HCT116 (cell line): ENCODE data around the gene CIAO1. TPM values are rescaled to one million over a fixed set of nuclear protein-coding genes. Genes with fewer than 3 reads are reported as not detected.

Experiments
- ATAC-seq: fragments of 200-7000 bp; cut with Tn5 transposase; 2 replicates; pipeline ENCODE4 v1.9.1; 2020; ENCODE audit warnings: mild to moderate bottlenecking, moderate library complexity
- BruUV-seq: library from RNA; stranded (reverse); fragments of 400-500 nt; replicated peaks from 2 replicates; lab custom pipeline; 2021; lab: Mats Ljungman, UMichigan
- CTCF ChIA-PET: fragments of 300-600 bp; sonication (Branson Sonifier 250); formaldehyde crosslinking; loops from one replicate; lab custom pipeline; 2021; ENCODE audit warnings: antibody characterized with exemption; lab: Charles Lee
- POLR2A ChIA-PET: fragments of 300-600, 350-600 bp; sonication (Branson Sonifier 250); formaldehyde crosslinking; loops from one replicate; lab custom pipeline; 2021; ENCODE audit warnings: antibody characterized with exemption; lab: Charles Lee
- RAD21 ChIA-PET, 2 experiments: fragments of 300-600 bp; sonication (Branson Sonifier 250); formaldehyde crosslinking; loops; one replicate each; lab custom pipeline; 2023; ENCODE audit warnings: low total read pairs in 2 of 2; ENCODE audit not compliant: uncharacterized antibody in 2 of 2, unreplicated experiment in 2 of 2, low non-redundant PET in 1 of 2; lab: Charles Lee
- DNase-seq: peaks from one replicate; pipeline ENCODE4 v3.0.0-alpha.2; 2010; ENCODE audit warnings: low read depth, low spot score
- H2AFZ ChIP-seq: fragments of 200-600 bp; shearing (Covaris generic), sonication (generic); 2 replicates; pipeline ENCODE4 v1.6.1; 2017; ENCODE audit warnings: low read depth, mixed run types, mixed read lengths, antibody characterized with exemption, low read length; ENCODE audit not compliant: poor library complexity, severe bottlenecking
- H3K27ac ChIP-seq: 2 replicates; pipeline ENCODE4 v1.5.1; 2012; ENCODE audit warnings: low read depth, low read length
- H3K27me3 ChIP-seq: fragments of 200-600 bp; sonication (generic); 2 replicates; pipeline ENCODE4 v1.6.1; 2016; ENCODE audit warnings: mixed run types, low read length, mixed read lengths; ENCODE audit not compliant: insufficient read depth
- H3K36me3 ChIP-seq, 2 experiments: fragments of 200-500 bp in 1 of 2; fragments of 200-600 bp in 1 of 2; sonication (Bioruptor generic) in 1 of 2; sonication (generic) in 1 of 2; 2 replicates each; pipeline versions ENCODE4 v1.5.1 to v1.6.1; 2014 to 2016; ENCODE audit warnings: low read length in 2 of 2, inconsistent platforms in 1 of 2, mixed read lengths in 1 of 2, mixed run types in 1 of 2; ENCODE audit not compliant: insufficient read depth in 2 of 2, control insufficient read depth in 1 of 2
- H3K4me1 ChIP-seq, 2 experiments: fragments of 200-600 bp in 1 of 2; sonication (generic) in 1 of 2; 2 replicates each; pipeline versions ENCODE4 v1.5.1 to v1.6.1; 2012 to 2017; ENCODE audit warnings: low read length in 2 of 2, inconsistent platforms in 1 of 2, mild to moderate bottlenecking in 1 of 2, mixed read lengths in 1 of 2, mixed run types in 1 of 2, moderate library complexity in 1 of 2; ENCODE audit not compliant: insufficient read depth in 2 of 2, control insufficient read depth in 1 of 2
- H3K4me2 ChIP-seq: fragments of 200-600 bp; sonication (generic); 2 replicates; pipeline ENCODE4 v1.6.1; 2017; ENCODE audit warnings: mixed run types, low read length, mixed read lengths
- H3K4me3 ChIP-seq, 2 experiments: fragments of 200-600 bp in 1 of 2; sonication (generic) in 1 of 2; replicated peaks in 1 of 2; 2 replicates each; pipeline ENCODE4 v1.5.1; 2011 to 2016; ENCODE audit warnings: low read length in 2 of 2, control low read depth in 1 of 2, low read depth in 1 of 2, mild to moderate bottlenecking in 1 of 2, mixed read lengths in 1 of 2, mixed run types in 1 of 2
- H3K79me2 ChIP-seq: fragments of 200-600 bp; sonication (generic); 2 replicates; pipeline ENCODE4 v1.6.1; 2017; ENCODE audit warnings: mild to moderate bottlenecking, mixed run types, low read length, moderate library complexity, mixed read lengths; ENCODE audit not compliant: insufficient read depth
- H3K9ac ChIP-seq: fragments of 200-600 bp; sonication (generic); 2 replicates; pipeline ENCODE4 v1.6.1; 2016; ENCODE audit warnings: low read length, mixed read lengths
- H3K9me2 ChIP-seq: fragments of 200-600 bp; sonication (generic), shearing (Covaris generic); 2 replicates; pipeline ENCODE4 v1.6.1; 2017; ENCODE audit warnings: mixed run types, mild to moderate bottlenecking, moderate library complexity; ENCODE audit not compliant: insufficient read depth
- H3K9me3 ChIP-seq, 2 experiments: fragments of 200-500 bp in 1 of 2; fragments of 200-600 bp in 1 of 2; sonication (Bioruptor generic) in 1 of 2; sonication (generic) in 1 of 2; 2 replicates each; pipeline ENCODE4 v1.6.1; 2014 to 2017; ENCODE audit warnings: low read length in 2 of 2, mixed read lengths in 2 of 2, inconsistent platforms in 1 of 2, low read depth in 1 of 2, mild to moderate bottlenecking in 1 of 2, mixed run types in 1 of 2, moderate library complexity in 1 of 2; ENCODE audit not compliant: control insufficient read depth in 1 of 2, insufficient read depth in 1 of 2
- H4K20me1 ChIP-seq: fragments of 200-600 bp; sonication (generic), shearing (Covaris generic); 2 replicates; pipeline ENCODE4 v1.6.1; 2017; ENCODE audit warnings: mixed run types, mild to moderate bottlenecking, moderate library complexity; ENCODE audit not compliant: insufficient read depth
- CBX3 ChIP-seq: IDR thresholded peaks from 2 replicates; pipeline ENCODE4 v1.6.1; 2012; ENCODE audit warnings: low read depth
- CEBPB ChIP-seq: IDR thresholded peaks from 2 replicates; pipeline ENCODE4 v1.6.1; 2012; ENCODE audit warnings: low read depth
- CTCF ChIP-seq, 3 experiments: fragments of 200-600 bp in 1 of 3; sonication (generic) in 1 of 3; IDR thresholded peaks in 2 of 3; conservative IDR thresholded peaks in 1 of 3; 2 replicates each; pipeline ENCODE4 v1.5.1; 2012 to 2017; ENCODE audit warnings: low read depth in 2 of 3, low read length in 2 of 3, antibody characterized with exemption in 1 of 3, borderline replicate concordance in 1 of 3, control low read depth in 1 of 3, mild to moderate bottlenecking in 1 of 3, mixed read lengths in 1 of 3, mixed run types in 1 of 3, moderate library complexity in 1 of 3; ENCODE audit not compliant: insufficient read depth in 1 of 3
- ELF1 ChIP-seq: IDR thresholded peaks from 2 replicates; pipeline ENCODE4 v1.6.1; 2012; ENCODE audit warnings: low read depth, borderline replicate concordance
- EZH2 ChIP-seq: fragments of 200-600 bp; sonication (generic); IDR thresholded peaks from 2 replicates; pipeline ENCODE4 v1.6.1; 2017; ENCODE audit warnings: antibody characterized with exemption, mixed run types
- EZH2phosphoT487 ChIP-seq: fragments of 200-600 bp; IDR thresholded peaks from 2 replicates; pipeline ENCODE4 v1.6.1; 2018; ENCODE audit warnings: antibody characterized with exemption, borderline replicate concordance
- FOSL1 ChIP-seq: IDR thresholded peaks from 2 replicates; pipeline ENCODE4 v1.6.1; 2012; ENCODE audit warnings: low read depth
- JUND ChIP-seq: IDR thresholded peaks from 2 replicates; pipeline ENCODE4 v1.6.1; 2012
- SIN3A ChIP-seq: IDR thresholded peaks from 2 replicates; pipeline ENCODE4 v1.6.1; 2012; ENCODE audit warnings: low read depth
- SP1 ChIP-seq: IDR thresholded peaks from 2 replicates; pipeline ENCODE4 v1.6.1; 2012; ENCODE audit warnings: low read depth
- SRF ChIP-seq: IDR thresholded peaks from 2 replicates; pipeline ENCODE4 v1.6.1; 2012; ENCODE audit warnings: low read depth
- TCF7L2 ChIP-seq: IDR thresholded peaks from 2 replicates; pipeline ENCODE4 v1.7.0; 2011; ENCODE audit warnings: borderline replicate concordance, inconsistent platforms; ENCODE audit not compliant: insufficient read depth, insufficient read length; ENCODE audit errors: extremely low read depth
- ZBTB33 ChIP-seq: IDR thresholded peaks from 2 replicates; pipeline ENCODE4 v1.6.1; 2011; ENCODE audit warnings: mild to moderate bottlenecking, low read length, moderate library complexity; ENCODE audit not compliant: insufficient replicate concordance; ENCODE audit errors: extremely low read depth
- ZFX ChIP-seq: fragments of 450-650 bp; IDR thresholded peaks from 2 replicates; pipeline ENCODE4 v1.6.1; 2017
- ZNF274 ChIP-seq: fragments of 200-500 bp; sonication (Bioruptor generic); IDR thresholded peaks from 2 replicates; pipeline ENCODE4 v1.6.1; 2014; ENCODE audit warnings: mild to moderate bottlenecking, low read depth, low read length, inconsistent platforms
- intact Hi-C: fragments of 100-400 bp; cut with micrococcal nuclease; formaldehyde crosslinking; loops from 2 replicates; pipeline ENCODE4 v1.10.0; 2022
- total RNA-seq: library from RNA; stranded (reverse); gene quantifications from one replicate; pipeline ENCODE4 v1.2.1, GENCODE V29; 2021; ENCODE audit not compliant: unreplicated experiment
- TF ChIP-seq, protein P1 (sequence below): IDR thresholded peaks from 2 replicates; pipeline ENCODE4 v1.6.1; 2012

The CIAO1 gene
- total RNA-seq, 1 experiment from 2014 or later, result 76.8 TPM

DNA sequence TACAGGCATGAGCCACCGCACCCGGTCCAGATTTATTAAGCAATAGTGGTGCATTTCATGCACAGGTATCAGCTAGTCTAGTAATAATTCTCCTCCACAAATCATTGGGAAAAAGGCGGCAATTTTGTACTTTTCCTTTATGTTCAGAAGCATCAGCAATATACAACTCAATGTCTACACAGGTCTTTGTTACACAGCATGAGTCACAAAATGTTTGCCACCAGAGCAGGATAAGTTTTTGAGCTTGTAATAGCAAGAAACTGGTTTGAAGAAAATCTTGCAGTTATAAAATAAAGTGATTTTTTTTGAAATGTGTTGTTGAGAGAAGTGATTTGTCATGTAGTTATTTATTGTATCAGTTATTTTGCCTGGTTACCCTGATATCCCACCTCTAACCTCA lies 54.3 kb downstream of the CIAO1 start (continued):
- TF ChIP-seq CTCF (IDR thresholded peaks at IDR 0.05 in 2 of 3, conservative IDR thresholded peaks at IDR 0.05 in 1 of 3; ENCODE audit: borderline replicate concordance in 1 of 3, insufficient read depth in 1 of 3, low read depth in 2 of 3, low read length in 2 of 3), result no peak
- no peak for TF ChIP-seq ZNF274
- no peak for TF ChIP-seq JUND
- no peak for TF ChIP-seq SRF
- TF ChIP-seq CBX3, result no peak
- TF ChIP-seq SIN3A, result no peak
- no peak for TF ChIP-seq SP1
- TF ChIP-seq EZH2phosphoT487, result no peak
- TF ChIP-seq EZH2, result no peak
- no peak for TF ChIP-seq ELF1
- TF ChIP-seq ZFX, result no peak
- TF ChIP-seq, all 23 proteins: peak for 0

- no peaks in the 10 kb centered on the region for H3K9me2 ChIP-seq
- peak; percentile 37 for ATAC-seq
- H3K4me1 ChIP-seq, result peaks cover 13 to 43% of the 10 kb centered on the region in 2 experiments
- H3K9ac ChIP-seq, result peak overlapping the region; percentile 50
- ChIA-PET POLR2A (interaction anchor here (0.8 to 2.1 kb wide), 3 partner anchors 10 to 15 kb away, joined by 3 to 13 read pairs (median 6); partner anchors contain the start of gene NCAPH), RAD21 (interaction anchor here (0.6 to 0.9 kb wide), 3 partner anchors 12 to 233 kb away, joined by 3 to 4 read pairs (median 4); no protein-coding TSS in a partner anchor), CTCF (interaction anchor here (1.1 to 2.2 kb wide), 3 partner anchors 15 to 229 kb away, joined by 3 to 6 read pairs (median 4); no protein-coding TSS in a partner anchor)
- H3K4me2 ChIP-seq, result peak overlapping the region; percentile 89
- H3K27ac ChIP-seq, result no peak overlapping the region; the same call in 1 of the 2 replicates
- peak overlapping the region; percentile 25 for H2AFZ ChIP-seq
- H3K79me2 ChIP-seq, result peaks cover 6% of the 10 kb centered on the region; the same call in 1 of the 2 replicates
- H4K20me1 ChIP-seq, result no peaks in the 10 kb centered on the region
- peak overlapping the region; percentile 57 to 61 for H3K4me3 ChIP-seq
- H3K9me3 ChIP-seq, result no peaks in the 10 kb centered on the region; a peak in 1 of 4 replicates
- TSS peak; percentile 43 for BruUV-seq
- intact Hi-C loops, result no loop called here
- H3K27me3 ChIP-seq, result no peaks in the 10 kb centered on the region
- no peaks in the 10 kb centered on the region for H3K36me3 ChIP-seq
- no peak for DNase-seq
- TF ChIP-seq ZBTB33 (no peak), ZNF274 (no peak), CEBPB (no peak), EZH2phosphoT487 (no peak), TCF7L2 (no peak), FOSL1 (no peak), CBX3 (peak; percentile 55; the same call in 1 of the 2 replicates)
- TF ChIP-seq, protein P1, sequence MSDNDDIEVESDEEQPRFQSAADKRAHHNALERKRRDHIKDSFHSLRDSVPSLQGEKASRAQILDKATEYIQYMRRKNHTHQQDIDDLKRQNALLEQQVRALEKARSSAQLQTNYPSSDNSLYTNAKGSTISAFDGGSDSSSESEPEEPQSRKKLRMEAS, result peak; percentile 92
- TF ChIP-seq, all 23 proteins: peak for 2
Measured at GRCh38 chr2:96320728-96321622, 55.0 kb downstream of the CIAO1 start.
